Endothelial cell of umbilical vein (primary cell): ENCODE data around the gene LRRC8A.

Experiments used
- EZH2 ChIP-seq: IDR thresholded peaks from 2 replicates; pipeline ENCODE4 v1.6.1; 2012; ENCODE audit warnings: borderline replicate concordance, low read depth, mild to moderate bottlenecking, moderate library complexity, low read length, inconsistent platforms; ENCODE audit not compliant: severe bottlenecking
- MYC ChIP-seq: IDR thresholded peaks from one replicate; pipeline ENCODE4 v1.6.1; 2011; ENCODE audit warnings: mild to moderate bottlenecking, low read depth, low read length
- POLR2A ChIP-seq: IDR thresholded peaks from 2 replicates; pipeline ENCODE4 v1.6.1; 2012; ENCODE audit warnings: low read depth, mild to moderate bottlenecking, control low read depth, low read length
- POLR2AphosphoS5 ChIP-seq: IDR thresholded peaks from 2 replicates; pipeline ENCODE4 v1.6.1; 2012; ENCODE audit warnings: low read depth, mild to moderate bottlenecking, control low read depth, low read length, moderate library complexity; ENCODE audit not compliant: insufficient read depth
- TF ChIP-seq, protein P1 (sequence below), 2 donors: IDR thresholded peaks; 1 replicate in 1 of 2; 2 replicates in 1 of 2; pipeline ENCODE4 v1.5.1; 2011; ENCODE audit warnings: low read length in 2 of 2, mild to moderate bottlenecking in 2 of 2, moderate library complexity in 2 of 2, control low read depth in 1 of 2, inconsistent platforms in 1 of 2, low read depth in 1 of 2; ENCODE audit not compliant: insufficient read depth in 1 of 2; ENCODE audit errors: extremely low read depth in 1 of 2

- TF ChIP-seq POLR2A (no peak), POLR2AphosphoS5 (no peak), MYC (no peak), EZH2 (no peak)
- TF ChIP-seq, protein P1, sequence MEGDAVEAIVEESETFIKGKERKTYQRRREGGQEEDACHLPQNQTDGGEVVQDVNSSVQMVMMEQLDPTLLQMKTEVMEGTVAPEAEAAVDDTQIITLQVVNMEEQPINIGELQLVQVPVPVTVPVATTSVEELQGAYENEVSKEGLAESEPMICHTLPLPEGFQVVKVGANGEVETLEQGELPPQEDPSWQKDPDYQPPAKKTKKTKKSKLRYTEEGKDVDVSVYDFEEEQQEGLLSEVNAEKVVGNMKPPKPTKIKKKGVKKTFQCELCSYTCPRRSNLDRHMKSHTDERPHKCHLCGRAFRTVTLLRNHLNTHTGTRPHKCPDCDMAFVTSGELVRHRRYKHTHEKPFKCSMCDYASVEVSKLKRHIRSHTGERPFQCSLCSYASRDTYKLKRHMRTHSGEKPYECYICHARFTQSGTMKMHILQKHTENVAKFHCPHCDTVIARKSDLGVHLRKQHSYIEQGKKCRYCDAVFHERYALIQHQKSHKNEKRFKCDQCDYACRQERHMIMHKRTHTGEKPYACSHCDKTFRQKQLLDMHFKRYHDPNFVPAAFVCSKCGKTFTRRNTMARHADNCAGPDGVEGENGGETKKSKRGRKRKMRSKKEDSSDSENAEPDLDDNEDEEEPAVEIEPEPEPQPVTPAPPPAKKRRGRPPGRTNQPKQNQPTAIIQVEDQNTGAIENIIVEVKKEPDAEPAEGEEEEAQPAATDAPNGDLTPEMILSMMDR (IDR thresholded peaks at IDR 0.05; ENCODE audit: extremely low read depth in 1 of 2, insufficient read depth in 1 of 2, low read depth in 1 of 2, low read length in 2 of 2) = no peak
Measured at GRCh38 chr9:128908372-128908771, 26.4 kb downstream of the LRRC8A start.
